ENCODE results near the gene KANK2.
"Not testable (repeated sequence)": the region's sequence is repeated elsewhere in the genome, so short reads cannot be mapped to it uniquely, and the experiment has no call there.

KANK2 gene

DNA sequence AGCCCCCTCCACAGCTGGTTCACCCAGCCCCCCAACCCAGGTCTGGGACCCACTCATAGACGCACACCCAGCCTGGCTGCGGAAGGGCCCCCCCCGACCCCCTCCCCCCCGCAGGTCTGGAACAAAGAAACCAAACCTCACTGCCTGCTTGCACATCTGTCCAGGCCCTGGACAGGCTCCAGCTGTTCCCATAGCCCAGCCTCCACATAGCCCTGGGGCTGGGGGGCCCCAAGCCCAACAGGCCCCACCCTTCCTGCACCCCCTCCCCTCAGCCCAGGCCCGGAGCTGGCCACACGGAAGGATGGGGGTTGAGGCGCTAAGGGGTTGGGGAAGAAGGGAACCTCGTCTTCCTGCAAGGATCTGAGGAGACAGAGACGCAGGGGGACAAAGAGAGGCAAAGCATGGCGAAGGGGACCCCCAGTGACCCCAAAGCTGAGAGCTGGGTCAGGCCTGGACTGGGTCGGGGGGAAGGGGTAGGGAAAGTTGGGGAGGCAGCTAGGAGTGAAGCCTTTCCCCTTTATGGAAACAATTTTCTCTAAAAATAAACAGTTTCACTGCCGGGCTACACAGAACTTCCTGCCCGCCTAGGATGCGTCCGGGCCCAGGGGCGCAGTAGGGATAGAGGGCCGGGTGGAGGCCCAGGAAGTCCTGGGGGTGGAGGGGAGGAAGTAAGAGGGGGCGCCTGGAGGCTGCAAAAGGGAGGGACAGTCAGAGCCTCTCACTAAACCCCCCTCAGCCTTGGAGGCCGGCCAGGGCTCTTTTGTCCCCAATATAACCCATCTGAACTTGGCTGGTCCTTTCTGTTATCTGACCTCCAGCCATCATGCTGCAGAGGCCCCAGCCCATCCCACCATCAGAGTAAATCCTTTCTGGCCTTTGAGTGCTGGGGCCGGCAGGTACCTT, 2.4 kb downstream of the KANK2 start:
- peak overlapping the region; percentile 68 for H3K4me3 Mint-ChIP-seq
- DNase-seq (ENCODE audit: low spot score in 2 of 2): no peak
- ATAC-seq: no peak

DNA sequence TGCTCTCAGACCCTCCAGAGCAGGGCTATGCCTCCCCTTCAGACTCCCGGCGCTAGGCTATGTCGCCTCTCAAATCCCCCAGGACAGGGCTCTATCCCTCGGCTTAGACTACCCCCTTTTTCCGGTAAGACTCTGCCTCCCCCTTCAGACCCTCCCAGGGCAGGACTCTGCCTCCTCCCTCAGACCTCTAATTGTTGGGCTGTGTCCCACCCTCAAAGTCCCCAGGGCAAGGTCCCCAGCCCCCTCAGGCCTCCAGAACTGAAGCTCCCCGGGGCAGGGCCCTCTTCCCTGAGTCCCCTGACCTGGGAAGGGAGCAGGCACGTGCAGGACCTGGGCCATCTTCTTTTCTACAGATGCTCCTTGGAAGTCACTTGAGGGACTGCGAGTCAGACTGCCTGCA, 3.2 kb downstream of the KANK2 start:
- no peaks in the 10 kb centered on the region for H3K9me3 Mint-ChIP-seq
- no peak overlapping the region for H3K27ac Mint-ChIP-seq
- H3K4me3 Mint-ChIP-seq: no peak overlapping the region
- no peaks in the 10 kb centered on the region for H3K36me3 Mint-ChIP-seq
- ATAC-seq: no peak
- peaks cover 6% of the 10 kb centered on the region for H3K4me1 Mint-ChIP-seq
- no peak for DNase-seq (ENCODE audit: low spot score in 2 of 2)

More for the DNA sequence above, 2.4 kb downstream of the KANK2 start:
- peaks cover 6% of the 10 kb centered on the region for H3K4me1 Mint-ChIP-seq
- no peaks in the 10 kb centered on the region for H3K9me3 Mint-ChIP-seq
- H3K36me3 Mint-ChIP-seq: no peaks in the 10 kb centered on the region
- H3K27ac Mint-ChIP-seq: no peak overlapping the region

DNA sequence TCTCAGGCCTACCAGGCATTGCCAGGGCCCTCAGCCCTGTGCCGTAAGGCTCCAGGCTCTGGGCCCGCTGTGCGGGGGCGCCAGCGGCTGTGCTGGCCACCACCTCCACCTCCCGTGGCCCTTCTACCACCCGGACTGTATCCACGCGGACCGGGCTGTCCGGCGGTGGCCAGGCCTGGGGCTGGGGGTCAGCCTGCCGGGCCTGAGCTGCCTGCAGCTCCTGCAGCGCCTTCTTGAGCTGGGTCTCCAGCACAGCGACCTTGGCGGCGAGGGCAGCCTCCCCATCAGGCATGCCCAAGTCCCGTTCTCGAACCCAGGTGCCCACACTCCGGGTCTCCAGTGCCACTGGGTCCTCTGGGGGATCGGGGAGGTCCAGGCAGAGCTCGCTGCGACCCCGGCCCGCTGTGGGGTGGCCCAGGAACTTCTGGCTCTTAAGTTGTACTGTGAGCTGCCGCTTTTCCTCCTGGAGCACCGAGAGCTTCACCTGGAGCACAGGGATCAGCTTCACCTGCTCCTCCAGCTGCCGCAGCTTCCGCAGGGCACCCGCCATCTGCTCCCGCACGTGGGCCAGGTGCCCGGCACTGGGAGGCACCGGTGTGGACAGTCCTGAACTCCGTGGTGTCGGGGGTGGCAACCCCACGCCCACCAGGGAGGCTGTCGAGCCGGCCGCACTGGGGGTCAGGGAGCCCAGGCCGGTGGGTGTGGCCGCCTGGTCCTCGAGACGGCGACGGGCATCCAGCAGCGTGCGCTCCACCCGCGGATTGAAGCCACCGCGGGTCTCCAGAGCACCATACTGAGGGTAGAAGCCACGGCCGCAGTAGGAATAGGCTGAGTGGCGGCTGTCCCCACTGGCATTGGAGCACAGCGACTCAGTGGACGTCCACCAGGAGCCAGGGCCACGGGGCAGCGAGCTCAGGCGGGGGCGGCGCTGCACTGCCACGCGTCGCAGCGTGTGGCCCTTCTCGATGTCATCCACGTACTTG, 4.1 kb downstream of the KANK2 start:
- Mint-ChIP-seq H3K9me3 (no peaks in the 10 kb centered on the region), H3K4me3 (no peak overlapping the region), H3K27ac (no peak overlapping the region), H3K4me1 (peaks cover 6% of the 10 kb centered on the region), H3K36me3 (no peaks in the 10 kb centered on the region)
- DNase-seq (ENCODE audit: low spot score in 2 of 2) (no peak), ATAC-seq (no peak)

- H3K4me1 Mint-ChIP-seq: peaks cover 6% of the 10 kb centered on the region
- DNase-seq (ENCODE audit: low spot score in 2 of 2) (no peak), ATAC-seq (no peak)
- no peaks in the 10 kb centered on the region for H3K9me3 Mint-ChIP-seq
- H3K36me3 Mint-ChIP-seq: no peaks in the 10 kb centered on the region
- H3K4me3 Mint-ChIP-seq: no peak overlapping the region
- no peak overlapping the region for H3K27ac Mint-ChIP-seq
These were observed 5.4 kb downstream of the KANK2 start for GRCh38 chr19:11191934-11192333.

GRCh38 chr19:11191273-11191755, 6.0 kb downstream of the KANK2 start:
- H3K4me3 Mint-ChIP-seq: no peak overlapping the region
- H3K9me3 Mint-ChIP-seq: no peaks in the 10 kb centered on the region
- H3K4me1 Mint-ChIP-seq: peaks cover under 1% of the 10 kb centered on the region
- H3K27ac Mint-ChIP-seq: no peak overlapping the region
- DNase-seq (ENCODE audit: low spot score in 2 of 2) (no peak), ATAC-seq (peak; percentile 45)
- no peaks in the 10 kb centered on the region for H3K36me3 Mint-ChIP-seq

GRCh38 chr19:11190501-11190900, 6.8 kb downstream of the KANK2 start:
- Mint-ChIP-seq H3K4me1 (no peaks in the 10 kb centered on the region), H3K4me3 (no peak overlapping the region), H3K36me3 (no peaks in the 10 kb centered on the region)

GRCh38 chr19:11187441-11187840, 9.9 kb downstream of the KANK2 start:
- Mint-ChIP-seq H3K4me1 (no peaks in the 10 kb centered on the region), H3K4me3 (no peak overlapping the region), H3K9me3 (no peaks in the 10 kb centered on the region), H3K27ac (no peak overlapping the region), H3K36me3 (no peaks in the 10 kb centered on the region)
- ATAC-seq (no peak), DNase-seq (ENCODE audit: low spot score in 2 of 2) (no peak)

More at GRCh38 chr19:11190501-11190900, 6.8 kb downstream of the KANK2 start:
- Mint-ChIP-seq H3K9me3 (no peaks in the 10 kb centered on the region), H3K27ac (no peak overlapping the region)
- ATAC-seq (no peak), DNase-seq (ENCODE audit: low spot score in 2 of 2) (no peak)

GRCh38 chr19:11182994-11183393, 14.4 kb downstream of the KANK2 start:
- Mint-ChIP-seq H3K9me3 (no peaks in the 10 kb centered on the region), H3K4me3 (no peak overlapping the region), H3K4me1 (peaks cover 12% of the 10 kb centered on the region), H3K36me3 (no peaks in the 10 kb centered on the region), H3K27ac (no peak overlapping the region)
- ATAC-seq: no peak
- DNase-seq (ENCODE audit: low spot score in 2 of 2): no peak

GRCh38 chr19:11181488-11181887, 15.9 kb downstream of the KANK2 start:
- Mint-ChIP-seq H3K9me3 (no peaks in the 10 kb centered on the region), H3K27ac (no peak overlapping the region), H3K4me1 (peaks cover 17% of the 10 kb centered on the region), H3K36me3 (no peaks in the 10 kb centered on the region), H3K4me3 (no peak overlapping the region)
- ATAC-seq (no peak), DNase-seq (ENCODE audit: low spot score in 2 of 2) (no peak)

- H3K36me3 Mint-ChIP-seq: not testable (repeated sequence)
These were observed 16.4 kb downstream of the KANK2 start for GRCh38 chr19:11180975-11181374.

GRCh38 chr19:11180346-11180745, 17.0 kb downstream of the KANK2 start:
- Mint-ChIP-seq H3K9me3 (no peaks in the 10 kb centered on the region), H3K4me3 (peak overlapping the region; percentile 24), H3K27ac (no peak overlapping the region), H3K36me3 (no peaks in the 10 kb centered on the region), H3K4me1 (peaks cover 17% of the 10 kb centered on the region)
- DNase-seq (ENCODE audit: low spot score in 2 of 2): no peak
- ATAC-seq: no peak

More at GRCh38 chr19:11180975-11181374, 16.4 kb downstream of the KANK2 start:
- not testable (repeated sequence) for ATAC-seq; DNase-seq (ENCODE audit: low spot score in 2 of 2); H3K9me3 Mint-ChIP-seq; H3K27ac Mint-ChIP-seq; H3K4me3 Mint-ChIP-seq
- H3K4me1 Mint-ChIP-seq: peaks cover 17% of the 10 kb centered on the region

DNA sequence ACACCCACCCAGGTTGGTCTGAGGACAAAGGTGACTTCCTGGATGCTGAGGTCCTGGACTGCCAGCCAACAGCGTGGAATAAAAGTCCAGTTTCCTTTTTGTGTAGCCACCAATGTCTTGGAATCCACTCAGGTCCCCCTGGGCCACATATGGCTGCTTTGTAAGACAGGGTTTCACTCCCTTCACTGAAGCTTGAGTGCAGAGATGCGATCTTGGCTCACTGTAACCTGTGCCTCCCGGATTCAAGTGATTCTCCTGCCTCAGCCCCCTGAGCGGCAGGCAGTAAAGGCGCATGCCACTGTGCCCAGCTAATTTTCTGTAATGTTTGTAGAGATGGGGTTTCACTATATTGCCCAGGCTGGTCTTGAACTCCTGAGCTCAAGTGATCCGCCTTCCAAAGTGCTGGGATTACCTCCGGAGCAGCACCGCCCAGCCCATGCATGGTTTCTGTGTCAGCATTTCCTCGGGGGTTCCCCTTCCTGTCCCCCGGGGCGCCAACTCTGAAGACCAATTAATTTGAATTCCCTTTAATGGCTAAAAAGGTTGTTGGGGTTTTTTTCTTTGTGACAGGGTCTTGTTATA, 17.5 kb downstream of the KANK2 start:
- Mint-ChIP-seq H3K9me3 (no peaks in the 10 kb centered on the region), H3K36me3 (no peaks in the 10 kb centered on the region), H3K4me3 (peak overlapping the region; percentile 24), H3K4me1 (peaks cover 17% of the 10 kb centered on the region), H3K27ac (peak overlapping the region; percentile 10)
- DNase-seq (ENCODE audit: low spot score in 2 of 2) (no peak), ATAC-seq (peak; percentile 63)

- DNase-seq (ENCODE audit: low spot score in 2 of 2); H3K9me3 Mint-ChIP-seq; ATAC-seq; H3K36me3 Mint-ChIP-seq: not testable (repeated sequence)
- peak overlapping the region; percentile 10 for H3K27ac Mint-ChIP-seq
- H3K4me1 Mint-ChIP-seq: peaks cover 17% of the 10 kb centered on the region
- peak overlapping the region; percentile 24 for H3K4me3 Mint-ChIP-seq
These were observed 18.2 kb downstream of the KANK2 start for GRCh38 chr19:11179145-11179465.

- no peaks in the 10 kb centered on the region for H3K9me3 Mint-ChIP-seq
- no peaks in the 10 kb centered on the region for H3K36me3 Mint-ChIP-seq
- H3K4me3 Mint-ChIP-seq: no peak overlapping the region
- peaks cover 17% of the 10 kb centered on the region for H3K4me1 Mint-ChIP-seq
- no peak overlapping the region for H3K27ac Mint-ChIP-seq
- no peak for ATAC-seq
- no peak for DNase-seq (ENCODE audit: low spot score in 2 of 2)
These were observed 19.8 kb downstream of the KANK2 start for GRCh38 chr19:11177592-11177991.
